H1 (cell line): ENCODE measurements around the gene BLOC1S3. TPM values are rescaled to one million over a fixed set of nuclear protein-coding genes. Genes with fewer than 3 reads are reported as not detected.

ENCODE experiments used
- CTCF ChIA-PET: fragments of 300-600 bp; sonication (Branson Sonifier 250); formaldehyde crosslinking; loops from one replicate; lab custom pipeline; 2021; ENCODE audit not compliant: partially characterized antibody; lab: Charles Lee
- POLR2A ChIA-PET: fragments of 300-600 bp; sonication (Branson Sonifier 250); formaldehyde crosslinking; loops from one replicate; lab custom pipeline; 2021; ENCODE audit warnings: inconsistent platforms; ENCODE audit not compliant: partially characterized antibody; lab: Charles Lee
- DNase-seq, 2 experiments: peaks; one replicate each; pipeline versions ENCODE4 v3.0.0 to v3.0.0-alpha.2; 2010 to 2022; ENCODE audit warnings: low spot score in 2 of 2, low read depth in 1 of 2, mixed read lengths in 1 of 2
- FAIRE-seq: peaks from 2 replicates; lab custom pipeline; 2011; peaks lifted over from hg19 to GRCh38; lab: Jason Lieb, UNC
- H2AFZ ChIP-seq: 2 replicates; pipeline ENCODE4 v1.8.1; 2012; ENCODE audit warnings: low read length, inconsistent platforms
- H2AK5ac ChIP-seq: 2 replicates; pipeline ENCODE4 v1.6.1; 2013; ENCODE audit warnings: low read depth, low read length
- H2BK120ac ChIP-seq: replicated peaks from 2 replicates; pipeline ENCODE3; 2013; ENCODE audit warnings: low read depth, low read length, inconsistent platforms
- H2BK12ac ChIP-seq: 2 replicates; pipeline ENCODE4 v1.6.1; 2013; ENCODE audit warnings: low read depth, low read length
- H2BK15ac ChIP-seq: 2 replicates; pipeline ENCODE4 v1.6.1; 2013; ENCODE audit warnings: low read length
- H2BK20ac ChIP-seq: 2 replicates; pipeline ENCODE4 v1.6.1; 2013; ENCODE audit warnings: low read length
- H2BK5ac ChIP-seq: 2 replicates; pipeline ENCODE4 v1.6.1; 2013; ENCODE audit warnings: low read depth, low read length
- H3K14ac ChIP-seq: 2 replicates; pipeline ENCODE4 v1.6.1; 2013; ENCODE audit warnings: inconsistent platforms; ENCODE audit not compliant: insufficient read length
- H3K18ac ChIP-seq: 2 replicates; pipeline ENCODE4 v1.6.1; 2013; ENCODE audit warnings: low read length; ENCODE audit errors: extremely low read depth
- H3K23ac ChIP-seq: 2 replicates; pipeline ENCODE4 v1.6.1; 2013; ENCODE audit warnings: inconsistent platforms; ENCODE audit not compliant: insufficient read length
- H3K23me2 ChIP-seq: 2 replicates; pipeline ENCODE4 v1.6.1; 2013; ENCODE audit warnings: low read depth, low read length
- H3K27ac ChIP-seq: 2 replicates; pipeline ENCODE4 v1.6.1; 2011; ENCODE audit warnings: low read depth, low read length, inconsistent platforms
- H3K27me3 ChIP-seq, 4 experiments: replicated peaks in 1 of 4; 1 replicate in 1 of 4; 2 replicates in 3 of 4; pipeline versions ENCODE4 v1.6.1 to v1.8.1; 2011 to 2013; ENCODE audit warnings: low read length in 3 of 4, mild to moderate bottlenecking in 3 of 4, inconsistent platforms in 2 of 4, mixed read lengths in 2 of 4, moderate library complexity in 1 of 4; ENCODE audit not compliant: control insufficient read depth in 3 of 4, insufficient read depth in 3 of 4; ENCODE audit errors: extremely low read depth in 1 of 4
- H3K36me3 ChIP-seq, 4 experiments: 2 replicates each; pipeline versions ENCODE4 v1.6.1 to v1.8.1; 2011 to 2013; ENCODE audit warnings: mild to moderate bottlenecking in 4 of 4, low read length in 3 of 4, moderate library complexity in 2 of 4, control low read depth in 1 of 4, inconsistent platforms in 1 of 4; ENCODE audit not compliant: insufficient read depth in 4 of 4, control insufficient read depth in 2 of 4
- H3K4ac ChIP-seq: replicated peaks from 2 replicates; pipeline ENCODE3; 2013; ENCODE audit warnings: low read length, low read depth, mixed read lengths, inconsistent platforms; ENCODE audit not compliant: insufficient read length
- H3K4me1 ChIP-seq, 4 experiments: replicated peaks in 1 of 4; 1 replicate in 1 of 4; 2 replicates in 3 of 4; pipeline versions ENCODE4 v1.6.1 to v1.8.1; 2011 to 2013; ENCODE audit warnings: low read length in 3 of 4, inconsistent platforms in 2 of 4, mixed read lengths in 1 of 4; ENCODE audit not compliant: insufficient read depth in 4 of 4, control insufficient read depth in 3 of 4
- H3K4me2 ChIP-seq, 2 experiments: 2 replicates each; pipeline versions ENCODE4 v1.6.1 to v1.8.1; 2011 to 2013; ENCODE audit warnings: low read depth in 2 of 2, low read length in 2 of 2, control low read depth in 1 of 2, inconsistent platforms in 1 of 2, mild to moderate bottlenecking in 1 of 2; ENCODE audit not compliant: insufficient read depth in 1 of 2
- H3K4me3 ChIP-seq, 4 experiments: fragments of 200-600, 300-600 bp in 1 of 4; sonication (generic), shearing (Covaris generic), sonication (Bioruptor Twin) in 1 of 4; 2 replicates each; pipeline versions ENCODE4 v1.5.1 to v1.8.1; 2011 to 2016; ENCODE audit warnings: low read length in 4 of 4, low read depth in 3 of 4, control low read depth in 2 of 4, inconsistent platforms in 2 of 4, mild to moderate bottlenecking in 2 of 4, mixed read lengths in 1 of 4, moderate library complexity in 1 of 4; ENCODE audit not compliant: insufficient read depth in 2 of 4; ENCODE audit errors: extremely low read depth in 1 of 4
- H3K56ac ChIP-seq: replicated peaks from 2 replicates; pipeline ENCODE3; 2013; ENCODE audit warnings: low read depth, mild to moderate bottlenecking, mixed read lengths, low read length, inconsistent platforms; ENCODE audit not compliant: insufficient read length
- H3K79me1 ChIP-seq: 2 replicates; pipeline ENCODE4 v1.6.1; 2013; ENCODE audit warnings: low read depth, low read length, control low read depth
- H3K79me2 ChIP-seq, 2 experiments: 2 replicates each; pipeline versions ENCODE4 v1.6.1 to v1.8.1; 2012 to 2013; ENCODE audit warnings: low read length in 2 of 2, mild to moderate bottlenecking in 2 of 2, inconsistent platforms in 1 of 2; ENCODE audit not compliant: insufficient read depth in 2 of 2, control insufficient read depth in 1 of 2
- H3K9ac ChIP-seq, 4 experiments: replicated peaks in 1 of 4; 1 replicate in 1 of 4; 2 replicates in 3 of 4; pipeline versions ENCODE4 v1.6.1 to v1.8.1; 2011 to 2013; ENCODE audit warnings: low read depth in 3 of 4, low read length in 3 of 4, control low read depth in 2 of 4, mild to moderate bottlenecking in 2 of 4, moderate library complexity in 2 of 4, inconsistent platforms in 1 of 4; ENCODE audit errors: extremely low read depth in 1 of 4
- H3K9me3 ChIP-seq, 2 experiments: 2 replicates each; pipeline versions ENCODE4 v1.6.1 to v1.8.1; 2012 to 2013; ENCODE audit warnings: mild to moderate bottlenecking in 2 of 2, moderate library complexity in 2 of 2, control low read depth in 1 of 2, inconsistent platforms in 1 of 2, low read depth in 1 of 2, low read length in 1 of 2, mixed read lengths in 1 of 2; ENCODE audit not compliant: insufficient read depth in 2 of 2
- H4K20me1 ChIP-seq, 2 experiments: replicated peaks in 1 of 2; 2 replicates each; pipeline versions ENCODE3 to v1.8.1; 2011 to 2013; ENCODE audit warnings: inconsistent platforms in 2 of 2, low read length in 2 of 2, mild to moderate bottlenecking in 1 of 2; ENCODE audit not compliant: insufficient read depth in 2 of 2, control insufficient read depth in 1 of 2
- H4K5ac ChIP-seq: 2 replicates; pipeline ENCODE4 v1.6.1; 2013; ENCODE audit warnings: low read length, low read depth, mixed read lengths, inconsistent platforms; ENCODE audit not compliant: insufficient read length
- H4K8ac ChIP-seq: 2 replicates; pipeline ENCODE4 v1.8.0; 2013; ENCODE audit warnings: mild to moderate bottlenecking, moderate library complexity, low read length, inconsistent platforms; ENCODE audit not compliant: insufficient read depth; ENCODE audit errors: extremely low read depth
- H4K91ac ChIP-seq: replicated peaks from 2 replicates; pipeline ENCODE3; 2013; ENCODE audit warnings: low read length, mixed read lengths, inconsistent platforms; ENCODE audit not compliant: insufficient read length
- CTCF ChIP-seq, 3 experiments: IDR thresholded peaks; 1 replicate in 2 of 3; 2 replicates in 1 of 3; pipeline versions ENCODE4 v1.5.1 to v1.6.1; 2011; ENCODE audit warnings: low read length in 3 of 3, mild to moderate bottlenecking in 3 of 3, inconsistent platforms in 2 of 3, low read depth in 1 of 3, moderate library complexity in 1 of 3; ENCODE audit not compliant: insufficient read depth in 1 of 3; ENCODE audit errors: control extremely low read depth in 1 of 3
- KDM4A ChIP-seq: IDR thresholded peaks from one replicate; pipeline ENCODE4 v1.7.1; 2012; ENCODE audit warnings: low read depth, mild to moderate bottlenecking, moderate library complexity, low read length, inconsistent platforms; ENCODE audit not compliant: severe bottlenecking
- WGBS, 2 experiments: shearing (Covaris generic) in 1 of 2; methylation state at CpG; one replicate each; pipeline versions ENCODE4 v1.1.6 to v1.1.7; 2013 to 2015; ENCODE audit warnings: low lambda C conversion rate in 2 of 2, mixed read lengths in 2 of 2, inconsistent platforms in 1 of 2, low coverage in 1 of 2, missing lambda C conversion rate in 1 of 2; ENCODE audit not compliant: insufficient replicate concordance in 2 of 2, insufficient coverage in 1 of 2, insufficient read length in 1 of 2; ENCODE audit errors: extremely low coverage in 1 of 2, missing lambda C conversion rate in 1 of 2; 5-methylcytosine and 5-hydroxymethylcytosine counted together
- polyA plus RNA-seq, 7 experiments: library from polyadenylated mRNA; depleted of rRNA in 3 of 7; stranded (reverse) in 5 of 7; unstranded in 2 of 7; fragments of >200 nt in 5 of 7; fragments of 200-250 nt in 2 of 7; gene quantifications; 1 replicate in 5 of 7; 2 replicates in 1 of 7; 4 replicates in 1 of 7; pipeline versions ENCODE4 v1.2.1 to v1.2.3, GENCODE V29; 2011 to 2013; ENCODE audit warnings: missing spikeins in 2 of 7, mixed read lengths in 2 of 7
- total RNA-seq: library from RNA; stranded (reverse); fragmentation: NEBNext Ultra II Directional; extraction: Animal tissue kit (Norgen Biotek cat#: 25700); gene quantifications from 2 replicates; pipeline ENCODE4 v1.2.1, GENCODE V29; 2021

BLOC1S3 gene
- total and polyA plus RNA-seq, 2 of the 8 experiments (the other 6 are each of a cell fraction or from before 2014, with no cell fraction given): 6.0 to 6.1 TPM

GRCh38 chr19:45146251-45146650 lies 32.3 kb upstream of the BLOC1S3 start:
- no peak overlapping the region for H2BK5ac ChIP-seq
- H3K18ac ChIP-seq: no peak overlapping the region
- no peak overlapping the region for H3K56ac ChIP-seq
- no peak overlapping the region for H4K5ac ChIP-seq
- H3K27ac ChIP-seq: no peak overlapping the region
- no peak overlapping the region for H2AK5ac ChIP-seq
- TF ChIP-seq CTCF (IDR thresholded peaks at IDR 0.05; ENCODE audit: control extremely low read depth in 1 of 3, insufficient read depth in 1 of 3, low read depth in 1 of 3, low read length in 3 of 3) (peak in 1 of 3 experiments; percentile 11; a peak in 1 of 4 replicates), KDM4A (no peak)
- H3K9me3 ChIP-seq: no peaks in the 10 kb centered on the region
- H3K9ac ChIP-seq: no peak overlapping the region
- H4K8ac ChIP-seq: no peak overlapping the region; the same call in none of the 2 replicates
- no peak overlapping the region for H3K4me3 ChIP-seq
- no peak overlapping the region for H2AFZ ChIP-seq
- H3K4me2 ChIP-seq: no peak overlapping the region
- DNase-seq (no peak), FAIRE-seq (no peak)
- no peaks in the 10 kb centered on the region for H3K23me2 ChIP-seq
- H3K36me3 ChIP-seq: peaks cover 2 to 17% (median 7%) of the 10 kb centered on the region in 4 experiments; a peak in 5 of 8 replicates
- no peak overlapping the region for H3K4ac ChIP-seq
- no peaks in the 10 kb centered on the region for H3K79me2 ChIP-seq
- H4K20me1 ChIP-seq: peaks cover 0 to 20% of the 10 kb centered on the region in 2 experiments
- CTCF ChIA-PET: interaction anchor here (0.6 to 5.6 kb wide), 14 partner anchors 9 to 193 kb away, joined by 3 to 44 read pairs (median 4); partner anchors contain the start of genes BLOC1S3 and NKPD1
- peaks cover 0 to 3% (median 1%) of the 10 kb centered on the region in 4 experiments; a peak in 2 of 7 replicates for H3K27me3 ChIP-seq
- H3K4me1 ChIP-seq: no peaks in the 10 kb centered on the region; a peak in 1 of 7 replicates
- H4K91ac ChIP-seq: no peak overlapping the region
- no peaks in the 10 kb centered on the region; the same call in 1 of the 2 replicates for H3K79me1 ChIP-seq
- WGBS, 2 experiments: 90% methylated on average over 9 of the region's 13 CpGs; no CpG with 5 or more reads in 1 of the 2 experiments
- H2BK20ac ChIP-seq: no peak overlapping the region
- H3K14ac ChIP-seq: no peak overlapping the region
- H2BK120ac ChIP-seq: no peak overlapping the region
- POLR2A ChIA-PET: interaction anchor here (0.8 to 1.9 kb wide), 7 partner anchors 9 to 54 kb away, joined by 3 to 8 read pairs (median 5); partner anchors contain the start of genes NKPD1 and PPP1R37
- no peak overlapping the region for H2BK12ac ChIP-seq
- H3K23ac ChIP-seq: no peak overlapping the region
- H2BK15ac ChIP-seq: no peak overlapping the region
